Left renal cortex interstitium (tissue), 4 donors: ENCODE results near the gene IKZF4. TPM values are rescaled to one million over a fixed set of nuclear protein-coding genes. Genes with fewer than 3 reads are reported as not detected.

Source experiments
- DNase-seq, 4 donors: peaks; one replicate each; pipeline ENCODE4 v3.0.0-alpha.2; 2013; ENCODE audit warnings: low read depth in 4 of 4, low spot score in 2 of 4, missing footprints in 1 of 4
- polyA plus RNA-seq, 4 donors: library from polyadenylated mRNA; unstranded; fragments of 120-200 nt; gene quantifications; one replicate each; pipeline ENCODE4 v1.2.1, GENCODE V29; 2013; ENCODE audit not compliant: insufficient read length in 4 of 4

The IKZF4 gene
- polyA plus RNA-seq, 4 donors, result 13.9 to 26.8 (median 19.6) TPM

GRCh38 chr12:56080556-56081138, 59.8 kb downstream of the IKZF4 start:
- no peak for DNase-seq

GRCh38 chr12:56081393-56082347, 60.8 kb downstream of the IKZF4 start:
- no peak for DNase-seq

- no peak for DNase-seq
Measured at GRCh38 chr12:56082382-56082781, 61.5 kb downstream of the IKZF4 start.

- DNase-seq, result no peak
Measured at GRCh38 chr12:56082967-56083366, 62.1 kb downstream of the IKZF4 start.

GRCh38 chr12:56084958-56085543, 64.2 kb downstream of the IKZF4 start:
- no peak for DNase-seq

GRCh38 chr12:56086096-56086495, 65.3 kb downstream of the IKZF4 start:
- DNase-seq, result no peak

GRCh38 chr12:56086608-56087007, 65.8 kb downstream of the IKZF4 start:
- no peak for DNase-seq

GRCh38 chr12:56087220-56087619, 66.4 kb downstream of the IKZF4 start:
- no peak for DNase-seq

Other genes with a start within 250 kb of the IKZF4 start
- 100 to 1,000 TPM in 3 of 4 donors, 10 to 100 TPM in 1; 98.8 to 156 (median 114) TPM for gene SARNP, start 203.3 kb upstream of the IKZF4 start, polyA plus RNA-seq
- gene ORMDL2, start 203.0 kb upstream of the IKZF4 start, polyA plus RNA-seq, result 10 to 100 TPM; 27.9 to 37.4 (median 31.0) TPM
- 10 to 100 TPM; 40.0 to 51.0 (median 45.3) TPM for gene DNAJC14, start 191.5 kb upstream of the IKZF4 start, polyA plus RNA-seq
- gene MMP19, start 178.1 kb upstream of the IKZF4 start, polyA plus RNA-seq, result 1 to 10 TPM in 2 of 4 donors, under 1 TPM in 2; 0.69 to 1.2 (median 1.0) TPM
- 10 to 100 TPM; 34.9 to 41.9 (median 36.4) TPM for gene PYM1, start 93.1 kb upstream of the IKZF4 start, polyA plus RNA-seq
- gene DGKA, start 89.9 kb upstream of the IKZF4 start, polyA plus RNA-seq, result 10 to 100 TPM; 15.8 to 26.4 (median 21.8) TPM
- 1 to 10 TPM; 3.3 to 4.6 (median 4.2) TPM for gene PMEL, start 55.0 kb upstream of the IKZF4 start, polyA plus RNA-seq
- gene CDK2, start 54.2 kb upstream of the IKZF4 start, polyA plus RNA-seq, result 10 to 100 TPM; 52.0 to 75.1 (median 67.0) TPM
- gene RAB5B, start 47.0 kb upstream of the IKZF4 start, polyA plus RNA-seq, result 100 to 1,000 TPM; 155 to 162 (median 160) TPM
- 10 to 100 TPM; 40.9 to 57.7 (median 52.6) TPM for gene SUOX, start 23.8 kb upstream of the IKZF4 start, polyA plus RNA-seq
- 100 to 1,000 TPM; 119 to 541 (median 268) TPM for gene RPS26, start 20.9 kb downstream of the IKZF4 start, polyA plus RNA-seq
- gene ERBB3, start 59.1 kb downstream of the IKZF4 start, polyA plus RNA-seq, result 100 to 1,000 TPM in 1 of 4 donors, 10 to 100 TPM in 3; 57.6 to 108 (median 87.7) TPM
- 100 to 1,000 TPM; 148 to 165 (median 156) TPM for gene PA2G4, start 83.5 kb downstream of the IKZF4 start, polyA plus RNA-seq
- 1,000 to 10,000 TPM; 4,437 to 5,971 (median 5,319) TPM for gene RPL41, start 95.6 kb downstream of the IKZF4 start, polyA plus RNA-seq
- 1 to 10 TPM; 5.8 to 8.4 (median 6.2) TPM for gene ZC3H10, start 97.2 kb downstream of the IKZF4 start, polyA plus RNA-seq
- 10 to 100 TPM; 74.7 to 87.1 (median 75.3) TPM for gene ESYT1, start 107.2 kb downstream of the IKZF4 start, polyA plus RNA-seq
- gene MYL6B, start 131.5 kb downstream of the IKZF4 start, polyA plus RNA-seq, result 100 to 1,000 TPM; 158 to 212 (median 171) TPM
- gene MYL6, start 137.3 kb downstream of the IKZF4 start, polyA plus RNA-seq, result 1,000 to 10,000 TPM; 1,610 to 2,370 (median 1,767) TPM
- gene SMARCC2, start 168.4 kb downstream of the IKZF4 start, polyA plus RNA-seq, result 100 to 1,000 TPM in 3 of 4 donors, 10 to 100 TPM in 1; 97.5 to 151 (median 128) TPM
- 10 to 100 TPM; 44.0 to 46.6 (median 45.4) TPM for gene RNF41, start 200.9 kb downstream of the IKZF4 start, polyA plus RNA-seq
- gene NABP2, start 203.3 kb downstream of the IKZF4 start, polyA plus RNA-seq, result 10 to 100 TPM; 28.6 to 32.9 (median 30.8) TPM
- gene SLC39A5, start 209.0 kb downstream of the IKZF4 start, polyA plus RNA-seq, result 10 to 100 TPM; 46.5 to 69.1 (median 59.7) TPM
- gene ANKRD52, start 237.3 kb downstream of the IKZF4 start, polyA plus RNA-seq, result 10 to 100 TPM; 24.0 to 45.9 (median 31.5) TPM
- 10 to 100 TPM; 13.3 to 20.7 (median 19.0) TPM for gene COQ10A, start 245.9 kb downstream of the IKZF4 start, polyA plus RNA-seq